GM18861 (cell line): ENCODE results near the gene ANO1.

ENCODE experiments used
- ATAC-seq: cut with Tn5 transposase; IDR thresholded peaks from one replicate; pipeline ENCODE4 v1.9.1; 2021; ENCODE audit not compliant: unreplicated experiment

ANO1 gene

GRCh38 chr11:70111269-70112016 lies 33.3 kb downstream of the ANO1 start:
- ATAC-seq = no peak

GRCh38 chr11:70112017-70112434 lies 33.9 kb downstream of the ANO1 start:
- ATAC-seq = no peak

GRCh38 chr11:70113801-70114200 lies 35.7 kb downstream of the ANO1 start:
- no peak for ATAC-seq

- no peak for ATAC-seq
Measured at GRCh38 chr11:70115778-70116177, 37.7 kb downstream of the ANO1 start.

- ATAC-seq = no peak
Measured at GRCh38 chr11:70116386-70117065, 38.4 kb downstream of the ANO1 start.

GRCh38 chr11:70117567-70118145 lies 39.5 kb downstream of the ANO1 start:
- no peak for ATAC-seq

- no peak for ATAC-seq
Measured at GRCh38 chr11:70118642-70119041, 40.5 kb downstream of the ANO1 start.

- ATAC-seq = no peak
Measured at GRCh38 chr11:70119502-70119901, 41.4 kb downstream of the ANO1 start.

GRCh38 chr11:70120674-70121073 lies 42.6 kb downstream of the ANO1 start:
- no peak for ATAC-seq

- no peak for ATAC-seq
Measured at GRCh38 chr11:70122490-70123198, 44.5 kb downstream of the ANO1 start.

GRCh38 chr11:70123711-70124110 lies 45.6 kb downstream of the ANO1 start:
- no peak for ATAC-seq

GRCh38 chr11:70124321-70125000 lies 46.3 kb downstream of the ANO1 start:
- no peak for ATAC-seq

- ATAC-seq = no peak
Measured at GRCh38 chr11:70126494-70126893, 48.4 kb downstream of the ANO1 start.

GRCh38 chr11:70127653-70128434 lies 49.7 kb downstream of the ANO1 start:
- ATAC-seq = no peak

- no peak for ATAC-seq
Measured at GRCh38 chr11:70128435-70128906, 50.4 kb downstream of the ANO1 start.

GRCh38 chr11:70129051-70129592 lies 51.0 kb downstream of the ANO1 start:
- no peak for ATAC-seq

GRCh38 chr11:70130636-70131035 lies 52.5 kb downstream of the ANO1 start:
- no peak for ATAC-seq

GRCh38 chr11:70131606-70132190 lies 53.6 kb downstream of the ANO1 start:
- ATAC-seq = no peak

- no peak for ATAC-seq
Measured at GRCh38 chr11:70132641-70133040, 54.5 kb downstream of the ANO1 start.
